CD4-positive, alpha-beta T cell (primary cell): ENCODE measurements around the gene RNU6-1. TPM values are rescaled to one million over a fixed set of nuclear protein-coding genes. Genes with fewer than 3 reads are reported as not detected.

ENCODE experiments used
- ATAC-seq: fragments of 200-7000 bp; cut with Tn5 transposase; one replicate; pipeline ENCODE4 v1.10.0; 2022; ENCODE audit warnings: mild to moderate bottlenecking; ENCODE audit not compliant: poor library complexity
- CTCF ChIA-PET: fragments of 350-600 bp; sonication (Branson Sonifier 250); formaldehyde crosslinking; loops from one replicate; lab custom pipeline; 2021; ENCODE audit warnings: antibody characterized with exemption, inconsistent platforms; lab: Charles Lee
- POLR2A ChIA-PET: fragments of 350-600 bp; sonication (Branson Sonifier 250); formaldehyde crosslinking; loops from one replicate; lab custom pipeline; 2021; ENCODE audit warnings: antibody characterized with exemption, inconsistent platforms; lab: Charles Lee
- DNase-seq, 14 experiments: peaks; one replicate each; pipeline ENCODE4 v3.0.0-alpha.2; 2013 to 2020; ENCODE audit warnings: mixed read lengths in 2 of 14
- H3K27ac ChIP-seq, 2 donors: one replicate each; pipeline versions ENCODE4 v1.5.1 to v1.7.0; 2013; ENCODE audit warnings: low read length in 2 of 2, low read depth in 1 of 2, mild to moderate bottlenecking in 1 of 2
- H3K27me3 ChIP-seq, 2 experiments: 1 replicate in 1 of 2; 2 replicates in 1 of 2; pipeline versions ENCODE4 v1.6.1 to v1.7.0; 2013; ENCODE audit warnings: low read length in 2 of 2, control low read depth in 1 of 2, mild to moderate bottlenecking in 1 of 2, moderate library complexity in 1 of 2; ENCODE audit not compliant: insufficient read depth in 2 of 2, control insufficient read depth in 1 of 2
- H3K36me3 ChIP-seq: one replicate; pipeline ENCODE4 v1.6.1; 2013; ENCODE audit warnings: low read length, control low read depth; ENCODE audit not compliant: insufficient read depth
- H3K4me1 ChIP-seq: one replicate; pipeline ENCODE4 v1.6.1; 2013; ENCODE audit warnings: low read length, control low read depth; ENCODE audit not compliant: insufficient read depth
- H3K4me3 ChIP-seq: one replicate; pipeline ENCODE4 v1.5.1; 2013; ENCODE audit warnings: mild to moderate bottlenecking, low read length, moderate library complexity
- H3K9me3 ChIP-seq, 2 experiments: 1 replicate in 1 of 2; 2 replicates in 1 of 2; pipeline versions ENCODE4 v1.6.1 to v1.7.0; 2013; ENCODE audit warnings: low read length in 2 of 2, mild to moderate bottlenecking in 2 of 2, control low read depth in 1 of 2, moderate library complexity in 1 of 2; ENCODE audit not compliant: control insufficient read depth in 1 of 2, insufficient read depth in 1 of 2
- H3K27ac Mint-ChIP-seq: one replicate; pipeline ENCODE4 v1.8.0; 2020; ENCODE audit warnings: mixed read lengths
- H3K27me3 Mint-ChIP-seq: one replicate; pipeline ENCODE4 v1.8.0; 2021; ENCODE audit warnings: mixed read lengths
- H3K36me3 Mint-ChIP-seq: one replicate; pipeline ENCODE4 v1.8.0; 2021; ENCODE audit warnings: low read depth, mixed read lengths
- H3K4me1 Mint-ChIP-seq: one replicate; pipeline ENCODE4 v1.8.0; 2021; ENCODE audit warnings: low read depth, mixed read lengths
- H3K4me3 Mint-ChIP-seq: one replicate; pipeline ENCODE4 v1.8.0; 2020; ENCODE audit warnings: mild to moderate bottlenecking, mixed read lengths
- H3K9me3 Mint-ChIP-seq: one replicate; pipeline ENCODE4 v1.8.0; 2020; ENCODE audit warnings: mixed read lengths
- intact Hi-C, 2 experiments: fragments of 100-400 bp; cut with DNase I in 1 of 2; cut with micrococcal nuclease in 1 of 2; formaldehyde crosslinking; loops; one replicate each; pipeline versions ENCODE4 v1.15.1 to v1.9.0; 2023 to 2025; cut with DNase I, micrococcal nuclease
- total RNA-seq, 174 experiments: library from RNA in 2 of 174; stranded (reverse) in 2 of 174; gene quantifications; one replicate each; pipeline ENCODE4 v1.2.3 and lab custom pipeline; 2021 to 2026
- TF ChIP-seq, protein P1 (sequence below): fragments of 200-600 bp; IDR thresholded peaks from one replicate; pipeline ENCODE4 v1.8.0; 2022; ENCODE audit warnings: antibody characterized with exemption, mild to moderate bottlenecking

The RNU6-1 gene
- total RNA-seq, 2 experiments from 2014 or later = not detected

DNA sequence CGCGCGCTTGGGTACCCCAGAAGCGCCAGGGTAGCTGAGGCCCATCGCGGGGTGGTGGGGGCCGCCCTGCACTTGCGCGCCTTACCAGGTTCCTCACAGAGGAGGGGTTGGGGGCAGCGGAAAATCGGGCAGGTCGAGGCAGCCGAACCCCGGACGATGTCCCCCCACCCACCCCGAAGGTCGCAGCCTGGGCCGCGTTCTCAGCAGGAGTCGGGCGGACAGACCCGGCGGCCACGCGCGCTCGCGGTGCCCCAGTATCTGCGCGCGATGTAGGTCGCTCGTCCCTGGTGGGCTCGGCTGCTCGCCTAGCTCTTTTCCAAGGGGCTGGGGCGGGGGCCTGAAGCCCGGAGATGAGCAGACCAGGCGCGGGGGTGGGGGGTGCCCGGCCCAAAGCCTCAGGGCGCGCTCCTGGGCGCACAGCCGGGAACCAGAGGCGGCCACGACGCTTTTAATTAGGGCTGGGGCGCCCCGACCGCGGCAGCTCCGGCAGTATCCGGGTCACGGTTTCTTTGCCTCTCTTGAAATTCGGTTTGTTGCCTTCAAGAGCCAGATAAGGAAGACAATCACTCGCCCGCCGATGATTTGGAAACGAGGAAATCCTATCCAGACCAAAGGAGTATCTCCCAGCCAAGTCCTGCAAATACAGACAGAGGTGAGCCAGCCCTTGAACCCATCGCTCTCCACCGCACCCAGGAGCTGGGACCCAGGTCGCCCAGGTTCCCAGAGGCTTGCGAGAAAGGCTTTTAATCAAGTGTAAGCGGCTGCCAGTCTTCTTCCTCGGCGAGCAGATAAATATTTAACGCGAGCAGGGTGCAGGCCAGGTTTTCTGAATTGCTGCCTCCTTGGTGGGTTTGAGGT is 10.0 kb downstream of the RNU6-1 start:
- DNase-seq = peak in 1 of 14 experiments; percentile 16
- peaks cover 0 to 52% of the 10 kb centered on the region in 2 experiments for H3K9me3 ChIP-seq

DNA sequence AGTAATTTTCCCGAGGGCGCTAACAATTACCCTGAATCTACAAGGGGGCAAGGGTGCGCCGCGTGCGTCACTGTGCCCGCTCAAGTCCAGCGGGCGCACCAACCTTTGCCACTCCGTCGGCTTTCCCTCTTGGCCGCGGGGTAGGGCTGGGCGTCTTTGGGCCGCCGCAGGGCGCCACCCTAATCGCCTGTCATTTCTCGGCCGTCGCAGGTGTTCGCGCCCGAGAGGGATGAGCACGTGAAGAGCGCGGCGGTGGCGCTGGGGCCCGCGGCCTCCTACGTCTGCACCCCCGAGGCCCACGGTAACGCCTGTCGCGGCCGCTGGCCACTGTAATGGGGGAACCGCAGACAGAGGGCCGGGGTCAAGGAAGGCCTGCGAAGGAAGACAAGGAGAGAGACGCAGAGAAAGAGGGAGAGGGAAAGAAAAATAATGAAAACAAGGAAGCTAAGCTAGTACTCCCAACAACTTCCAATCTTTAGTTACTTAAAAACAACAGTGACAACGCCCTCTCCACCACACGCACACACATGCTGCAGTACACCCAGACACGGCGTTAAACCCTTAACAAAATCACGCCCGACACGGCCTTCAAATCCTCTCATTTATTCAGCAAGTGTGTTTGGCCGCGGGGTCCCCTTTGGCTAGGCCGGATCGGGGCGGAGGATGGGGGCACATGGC is 10.7 kb downstream of the RNU6-1 start:
- Histone ChIP-seq H3K27ac (no peak overlapping the region), H3K4me1 (peaks cover 73% of the 10 kb centered on the region), H3K9me3 (peaks cover 0 to 54% of the 10 kb centered on the region in 2 experiments), H3K27me3 (peaks cover 74 to 86% of the 10 kb centered on the region in 2 experiments), H3K4me3 (no peak overlapping the region), H3K36me3 (no peaks in the 10 kb centered on the region)
- Mint-ChIP-seq H3K4me1 (peaks cover 55% of the 10 kb centered on the region), H3K27ac (no peak overlapping the region), H3K36me3 (no peaks in the 10 kb centered on the region), H3K4me3 (peak overlapping the region; percentile 72), H3K9me3 (no peaks in the 10 kb centered on the region), H3K27me3 (peaks cover 84% of the 10 kb centered on the region)
- ChIA-PET POLR2A (interaction anchor here (1.5 to 1.8 kb wide), 2 partner anchors 12 to 45 kb away, joined by 3 to 4 read pairs; no protein-coding TSS in a partner anchor), CTCF (no interaction called here)
- TF ChIP-seq, protein P1, sequence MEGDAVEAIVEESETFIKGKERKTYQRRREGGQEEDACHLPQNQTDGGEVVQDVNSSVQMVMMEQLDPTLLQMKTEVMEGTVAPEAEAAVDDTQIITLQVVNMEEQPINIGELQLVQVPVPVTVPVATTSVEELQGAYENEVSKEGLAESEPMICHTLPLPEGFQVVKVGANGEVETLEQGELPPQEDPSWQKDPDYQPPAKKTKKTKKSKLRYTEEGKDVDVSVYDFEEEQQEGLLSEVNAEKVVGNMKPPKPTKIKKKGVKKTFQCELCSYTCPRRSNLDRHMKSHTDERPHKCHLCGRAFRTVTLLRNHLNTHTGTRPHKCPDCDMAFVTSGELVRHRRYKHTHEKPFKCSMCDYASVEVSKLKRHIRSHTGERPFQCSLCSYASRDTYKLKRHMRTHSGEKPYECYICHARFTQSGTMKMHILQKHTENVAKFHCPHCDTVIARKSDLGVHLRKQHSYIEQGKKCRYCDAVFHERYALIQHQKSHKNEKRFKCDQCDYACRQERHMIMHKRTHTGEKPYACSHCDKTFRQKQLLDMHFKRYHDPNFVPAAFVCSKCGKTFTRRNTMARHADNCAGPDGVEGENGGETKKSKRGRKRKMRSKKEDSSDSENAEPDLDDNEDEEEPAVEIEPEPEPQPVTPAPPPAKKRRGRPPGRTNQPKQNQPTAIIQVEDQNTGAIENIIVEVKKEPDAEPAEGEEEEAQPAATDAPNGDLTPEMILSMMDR = no peak
- intact Hi-C loops = no loop called here
- ATAC-seq (no peak), DNase-seq (peak in 1 of 14 experiments; percentile 29)

More for the DNA sequence above, 10.0 kb downstream of the RNU6-1 start:
- TF ChIP-seq, protein P1 = no peak
- Mint-ChIP-seq H3K27ac (no peak overlapping the region), H3K4me3 (peak overlapping the region; percentile 72), H3K4me1 (peaks cover 57% of the 10 kb centered on the region), H3K36me3 (no peaks in the 10 kb centered on the region), H3K9me3 (no peaks in the 10 kb centered on the region), H3K27me3 (peaks cover 84% of the 10 kb centered on the region)
- Histone ChIP-seq H3K27me3 (peaks cover 74 to 86% of the 10 kb centered on the region in 2 experiments), H3K27ac (no peak overlapping the region), H3K36me3 (no peaks in the 10 kb centered on the region), H3K4me3 (no peak overlapping the region), H3K4me1 (peaks cover 73% of the 10 kb centered on the region)
- no peak for ATAC-seq
- POLR2A ChIA-PET = interaction anchor here (1.8 kb wide), 1 partner anchor 45 kb away, joined by 4 read pairs; no protein-coding TSS in a partner anchor
- CTCF ChIA-PET = no interaction called here
- intact Hi-C loops = loop anchor here (10.0 kb wide), 3 partner anchors 285 to 585 kb away; partner anchors contain the start of gene MAP2K5 (in 1 of the 2)

DNA sequence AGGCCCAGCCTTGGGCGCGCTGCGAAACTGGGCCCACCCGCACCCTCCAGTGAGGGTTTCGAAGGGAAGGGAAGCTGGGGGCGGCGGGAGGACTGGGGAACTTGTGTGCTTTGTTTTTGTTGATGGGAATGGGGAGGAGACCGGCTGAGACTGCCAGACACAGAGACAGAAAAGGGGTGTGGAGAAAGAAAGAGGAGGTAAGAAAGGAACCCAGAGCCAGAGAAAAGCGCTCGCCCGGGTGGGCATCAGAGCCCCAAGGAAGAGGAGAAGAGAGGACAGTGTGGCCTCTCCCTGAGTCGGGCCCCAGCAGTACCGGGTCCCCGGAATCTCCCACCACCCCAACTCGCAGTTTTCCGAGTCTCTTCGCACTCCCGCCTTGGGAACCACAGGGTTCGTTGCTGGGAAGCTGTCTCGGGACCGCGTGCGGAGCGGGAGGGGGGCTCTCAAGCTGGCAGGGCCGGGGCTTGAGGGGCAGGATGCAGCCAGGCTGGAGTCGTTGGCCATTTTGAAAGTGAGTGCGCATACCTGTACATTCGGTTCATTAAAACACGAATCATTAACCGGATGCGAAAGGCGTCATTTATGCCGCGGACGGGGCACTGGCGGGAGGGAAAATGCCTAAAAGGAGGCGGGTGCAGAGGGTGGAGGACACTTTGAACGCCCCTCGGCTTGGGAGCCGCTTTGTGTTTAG is 11.4 kb downstream of the RNU6-1 start:
- intact Hi-C loops = no loop called here
- Mint-ChIP-seq H3K27me3 (peaks cover 84% of the 10 kb centered on the region), H3K4me1 (peaks cover 55% of the 10 kb centered on the region), H3K27ac (no peak overlapping the region), H3K36me3 (no peaks in the 10 kb centered on the region), H3K4me3 (peak overlapping the region; percentile 72), H3K9me3 (no peaks in the 10 kb centered on the region)
- ChIA-PET POLR2A (interaction anchor here (1.5 to 1.8 kb wide), 2 partner anchors 13 to 44 kb away, joined by 3 to 4 read pairs; no protein-coding TSS in a partner anchor), CTCF (no interaction called here)
- Histone ChIP-seq H3K27ac (no peak overlapping the region), H3K27me3 (peaks cover 74 to 86% of the 10 kb centered on the region in 2 experiments), H3K36me3 (no peaks in the 10 kb centered on the region), H3K4me3 (no peak overlapping the region), H3K9me3 (peaks cover 0 to 53% of the 10 kb centered on the region in 2 experiments), H3K4me1 (peaks cover 73% of the 10 kb centered on the region)
- DNase-seq (peak in 2 of 14 experiments; percentile 11 to 28), ATAC-seq (no peak)
- TF ChIP-seq, protein P1 = no peak
